GM21717 (cell line): ENCODE measurements around the gene KRT23.

ENCODE experiments used
- ATAC-seq: cut with Tn5 transposase; IDR thresholded peaks from one replicate; pipeline ENCODE4 v1.9.1; 2021; ENCODE audit warnings: mild to moderate bottlenecking, moderate library complexity; ENCODE audit not compliant: unreplicated experiment

Gene KRT23

GRCh38 chr17:40937384-40937819 lies at the start of gene KRT23:
Gene KRT23 (minus strand): TSS chr17:40937646. CDS start chr17:40936603, 1,043 bp downstream.
- no peak for ATAC-seq

GRCh38 chr17:40986920-40987319 lies 49.5 kb upstream of the KRT23 start:
- no peak for ATAC-seq

- no peak for ATAC-seq
Measured at GRCh38 chr17:40984226-40984625, 46.8 kb upstream of the KRT23 start, which contains the start of gene KRT40. Gene KRT40 (minus strand): TSS chr17:40984326. CDS start chr17:40984273, 53 bp downstream.

- no peak for ATAC-seq
Measured at GRCh38 chr17:40981115-40981514, 43.7 kb upstream of the KRT23 start.

GRCh38 chr17:40980596-40980995 lies 43.1 kb upstream of the KRT23 start:
- no peak for ATAC-seq

- no peak for ATAC-seq
Measured at GRCh38 chr17:40980117-40980516, 42.7 kb upstream of the KRT23 start.

GRCh38 chr17:40978575-40979151 lies 41.2 kb upstream of the KRT23 start:
- ATAC-seq, result no peak

- ATAC-seq, result no peak
Measured at GRCh38 chr17:40975516-40975915, 38.1 kb upstream of the KRT23 start.

- no peak for ATAC-seq
Measured at GRCh38 chr17:40974366-40974765, 36.9 kb upstream of the KRT23 start.

GRCh38 chr17:40967582-40967981 lies 30.1 kb upstream of the KRT23 start:
- ATAC-seq, result no peak

GRCh38 chr17:40966848-40967247 lies 29.4 kb upstream of the KRT23 start, which contains the start of gene KRT39:
Gene KRT39 (minus strand): TSS chr17:40966948. CDS start chr17:40966856, 92 bp downstream.
- no peak for ATAC-seq

GRCh38 chr17:40963838-40964237 lies 26.4 kb upstream of the KRT23 start:
- no peak for ATAC-seq

- no peak for ATAC-seq
Measured at GRCh38 chr17:40962059-40962561, 24.7 kb upstream of the KRT23 start.

- no peak for ATAC-seq
Measured at GRCh38 chr17:40961591-40961990, 24.1 kb upstream of the KRT23 start.

- ATAC-seq, result no peak
Measured at GRCh38 chr17:40960144-40960543, 22.7 kb upstream of the KRT23 start.

- no peak for ATAC-seq
Measured at GRCh38 chr17:40958086-40958953, 20.9 kb upstream of the KRT23 start.

GRCh38 chr17:40956401-40957254 lies 19.2 kb upstream of the KRT23 start:
- ATAC-seq, result no peak

GRCh38 chr17:40953881-40954280 lies 16.4 kb upstream of the KRT23 start:
- ATAC-seq, result no peak

- no peak for ATAC-seq
Measured at GRCh38 chr17:40952661-40953060, 15.2 kb upstream of the KRT23 start.

GRCh38 chr17:40952154-40952553 lies 14.7 kb upstream of the KRT23 start:
- no peak for ATAC-seq
